Neural crest cell (in vitro differentiated cells): ENCODE measurements around the gene AMOTL2. TPM values are rescaled to one million over a fixed set of nuclear protein-coding genes. Genes with fewer than 3 reads are reported as not detected.
A peak's percentile ranks its signal among the peaks of the same experiment; 100 is the strongest.

Experiments
- DNase-seq: peaks from one replicate; pipeline ENCODE4 v3.0.0; 2021; ENCODE audit warnings: low read depth, mixed read lengths, low spot score
- H3K27ac Mint-ChIP-seq: one replicate; pipeline ENCODE4 v1.8.0; 2021; ENCODE audit warnings: mild to moderate bottlenecking, mixed read lengths; ENCODE audit not compliant: unreplicated experiment
- H3K27me3 Mint-ChIP-seq: 2 replicates; pipeline ENCODE4 v1.8.0; 2021; ENCODE audit warnings: low read depth, mild to moderate bottlenecking, mixed read lengths
- H3K36me3 Mint-ChIP-seq: 2 replicates; pipeline ENCODE4 v1.8.0; 2021; ENCODE audit warnings: low read depth, mild to moderate bottlenecking, mixed read lengths
- H3K4me1 Mint-ChIP-seq: 2 replicates; pipeline ENCODE4 v1.8.0; 2021; ENCODE audit warnings: mixed read lengths
- H3K4me3 Mint-ChIP-seq: one replicate; pipeline ENCODE4 v1.8.0; 2021; ENCODE audit warnings: mild to moderate bottlenecking, mixed read lengths
- H3K9me3 Mint-ChIP-seq: 2 replicates; pipeline ENCODE4 v1.8.0; 2021; ENCODE audit warnings: mixed read lengths
- CTCF ChIP-seq: fragments of 200-600 bp; sonication (generic); conservative IDR thresholded peaks from 2 replicates; pipeline ENCODE4 v1.5.0; 2021; ENCODE audit warnings: antibody characterized with exemption, mild to moderate bottlenecking
- total RNA-seq: library from RNA; stranded (reverse); gene quantifications from 2 replicates; pipeline ENCODE4 v1.2.1, GENCODE V29; 2021

AMOTL2 gene
- total RNA-seq, 1 donor from 2014 or later = 59.5 TPM

- no peak overlapping the region for H3K27ac Mint-ChIP-seq
- H3K9me3 Mint-ChIP-seq = peaks cover 12% of the 10 kb centered on the region
- peaks cover 3% of the 10 kb centered on the region for H3K4me1 Mint-ChIP-seq
- H3K27me3 Mint-ChIP-seq = no peaks in the 10 kb centered on the region
- peaks cover 15% of the 10 kb centered on the region for H3K36me3 Mint-ChIP-seq
- DNase-seq = no peak
- H3K4me3 Mint-ChIP-seq = no peak overlapping the region
- no peak for TF ChIP-seq CTCF
These were observed 25.7 kb downstream of the AMOTL2 start for GRCh38 chr3:134348524-134348923.

DNA sequence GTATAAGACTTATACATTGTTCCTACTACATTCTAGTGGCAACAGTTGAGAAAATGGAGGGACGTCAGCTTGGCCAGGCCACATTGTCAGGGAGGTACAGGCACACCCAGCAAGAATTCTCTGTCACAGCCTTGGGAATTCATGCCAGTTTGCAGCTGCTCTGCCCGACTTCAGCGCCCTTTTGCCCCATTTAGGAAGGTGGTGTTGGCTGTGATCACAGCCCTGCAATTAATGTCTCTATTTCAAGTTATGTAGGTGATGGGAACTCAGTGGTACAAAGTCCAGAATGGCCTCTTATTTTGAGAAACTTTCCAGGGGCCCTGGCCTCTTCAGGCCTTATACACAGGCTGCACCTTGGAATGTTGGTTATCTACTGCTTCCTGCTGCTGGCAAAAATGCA, 26.7 kb downstream of the AMOTL2 start:
- H3K4me3 Mint-ChIP-seq = no peak overlapping the region
- no peak for DNase-seq
- no peak overlapping the region for H3K27ac Mint-ChIP-seq
- H3K27me3 Mint-ChIP-seq = no peaks in the 10 kb centered on the region
- H3K9me3 Mint-ChIP-seq = peaks cover 12% of the 10 kb centered on the region
- no peak for TF ChIP-seq CTCF
- H3K36me3 Mint-ChIP-seq = peaks cover 15% of the 10 kb centered on the region
- H3K4me1 Mint-ChIP-seq = peaks cover 3% of the 10 kb centered on the region

DNA sequence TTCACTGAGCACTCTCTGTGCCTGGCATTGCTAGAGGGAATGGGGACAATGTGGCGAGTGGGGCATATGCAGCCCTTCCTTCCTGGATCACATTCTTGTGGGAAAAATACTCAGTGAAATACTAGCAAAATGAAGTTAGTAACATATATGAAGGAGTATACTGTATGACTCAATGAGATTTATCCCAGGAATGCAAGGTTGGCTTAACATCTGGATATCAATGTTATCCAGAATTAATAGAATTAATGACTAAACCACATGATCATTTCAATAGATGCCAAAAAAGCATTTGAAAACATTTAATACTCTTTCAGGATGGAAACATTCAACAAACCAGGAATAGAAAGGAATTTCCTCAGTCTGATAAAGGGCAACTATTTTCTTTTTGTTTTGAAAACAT, 27.5 kb downstream of the AMOTL2 start:
- Mint-ChIP-seq H3K27me3 (no peaks in the 10 kb centered on the region), H3K9me3 (peaks cover 12% of the 10 kb centered on the region), H3K36me3 (peaks cover 10% of the 10 kb centered on the region), H3K4me3 (no peak overlapping the region), H3K27ac (no peak overlapping the region), H3K4me1 (peaks cover under 1% of the 10 kb centered on the region)
- no peak for DNase-seq
- TF ChIP-seq CTCF = no peak

DNA sequence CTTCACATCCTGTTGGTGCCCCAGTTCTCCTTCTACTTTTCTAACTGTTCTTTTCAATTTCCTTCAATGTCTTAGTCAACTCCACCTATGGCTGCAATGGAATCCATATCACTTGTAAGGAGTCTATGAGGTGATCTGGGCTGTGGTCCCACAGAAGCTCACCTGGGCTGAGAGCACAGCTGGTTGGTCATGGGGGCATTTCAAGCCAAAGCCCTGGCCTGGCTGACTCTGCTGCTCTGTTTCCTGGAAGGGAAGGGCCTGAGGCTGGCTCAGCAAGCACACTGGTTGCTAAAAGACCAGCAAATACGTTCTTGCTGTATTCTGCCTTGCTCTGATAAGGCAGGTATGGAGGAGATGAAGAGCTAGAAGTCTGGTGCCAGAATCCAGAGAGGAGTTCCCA, 29.0 kb downstream of the AMOTL2 start:
- DNase-seq = no peak
- no peak for TF ChIP-seq CTCF
- H3K27ac Mint-ChIP-seq = no peak overlapping the region

GRCh38 chr3:134344560-134344959, 29.7 kb downstream of the AMOTL2 start:
- Mint-ChIP-seq H3K4me1 (peaks cover 4% of the 10 kb centered on the region), H3K4me3 (no peak overlapping the region), H3K27ac (peak overlapping the region; percentile 16), H3K9me3 (peaks cover 12% of the 10 kb centered on the region), H3K36me3 (peaks cover 9% of the 10 kb centered on the region), H3K27me3 (no peaks in the 10 kb centered on the region)
- TF ChIP-seq CTCF = no peak
- no peak for DNase-seq

More for the DNA sequence above, 29.0 kb downstream of the AMOTL2 start:
- peaks cover 9% of the 10 kb centered on the region for H3K36me3 Mint-ChIP-seq
- no peak overlapping the region for H3K4me3 Mint-ChIP-seq
- peaks cover 12% of the 10 kb centered on the region for H3K9me3 Mint-ChIP-seq
- H3K4me1 Mint-ChIP-seq = peaks cover 4% of the 10 kb centered on the region
- H3K27me3 Mint-ChIP-seq = no peaks in the 10 kb centered on the region

GRCh38 chr3:134342259-134342658, 32.0 kb downstream of the AMOTL2 start:
- H3K27ac Mint-ChIP-seq = no peak overlapping the region
- peaks cover 4% of the 10 kb centered on the region for H3K4me1 Mint-ChIP-seq
- no peak overlapping the region for H3K4me3 Mint-ChIP-seq
- H3K27me3 Mint-ChIP-seq = no peaks in the 10 kb centered on the region
- H3K9me3 Mint-ChIP-seq = peaks cover 12% of the 10 kb centered on the region
- H3K36me3 Mint-ChIP-seq = peaks cover 9% of the 10 kb centered on the region
- no peak for DNase-seq
- no peak for TF ChIP-seq CTCF
